GM19397 (cell line): Measurements from ENCODE around the gene PSMD6.

Experiments
- ATAC-seq: cut with Tn5 transposase; IDR thresholded peaks from one replicate; pipeline ENCODE4 v1.9.1; 2021; ENCODE audit warnings: mild to moderate bottlenecking, moderate library complexity; ENCODE audit not compliant: unreplicated experiment

The PSMD6 gene

DNA sequence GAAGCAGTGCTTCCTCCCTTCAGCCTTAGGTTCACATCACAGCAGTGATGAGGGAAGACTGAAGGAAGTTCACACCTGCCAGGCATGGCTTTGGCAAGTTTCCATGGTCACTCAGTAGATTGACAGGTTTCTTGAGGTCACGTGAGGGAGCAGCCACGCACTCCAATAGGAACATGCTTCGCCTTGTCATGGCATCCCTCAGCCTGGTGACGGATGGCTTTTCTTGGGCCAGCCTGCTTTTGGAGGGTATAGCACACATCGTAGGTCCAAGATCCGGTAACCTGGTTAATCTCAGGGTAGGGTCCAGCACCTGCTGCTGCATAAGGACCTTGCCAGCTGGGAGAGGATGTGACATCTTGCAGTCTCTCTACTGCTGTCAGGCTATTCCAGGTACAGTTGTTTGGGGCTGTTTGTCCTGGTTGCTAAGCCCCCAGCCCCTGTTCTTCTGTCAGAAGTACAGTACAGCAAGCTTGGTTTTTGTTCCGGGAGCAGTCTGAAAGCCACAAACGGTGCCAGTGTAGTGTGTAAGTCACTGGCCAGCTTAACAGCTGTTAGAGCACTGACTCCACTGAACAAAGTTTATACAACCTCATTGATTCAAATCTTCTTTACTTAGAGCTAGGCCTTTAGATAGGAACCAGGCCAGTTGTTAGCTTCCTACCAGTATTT is 42.3 kb downstream of the PSMD6 start:
- ATAC-seq: no peak

DNA sequence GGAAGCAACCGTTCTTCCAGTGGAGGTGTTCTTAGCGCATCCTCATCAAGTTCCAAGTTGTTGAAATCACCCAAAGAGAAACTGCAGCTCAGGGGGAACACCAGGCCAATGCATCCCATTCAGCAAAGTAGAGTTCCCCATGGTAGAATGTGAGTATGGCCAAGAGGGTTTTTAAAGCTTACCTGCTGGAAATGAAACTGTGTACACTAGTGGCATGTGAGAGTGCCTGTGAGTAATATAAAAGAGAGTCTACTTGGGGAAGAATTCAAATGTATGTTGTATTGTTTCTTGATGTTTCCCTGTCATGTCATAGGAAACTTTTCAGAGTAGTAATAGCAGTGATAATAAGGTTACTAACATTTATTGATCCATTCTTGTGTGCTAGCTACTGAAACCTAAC is 43.3 kb downstream of the PSMD6 start:
- no peak for ATAC-seq

DNA sequence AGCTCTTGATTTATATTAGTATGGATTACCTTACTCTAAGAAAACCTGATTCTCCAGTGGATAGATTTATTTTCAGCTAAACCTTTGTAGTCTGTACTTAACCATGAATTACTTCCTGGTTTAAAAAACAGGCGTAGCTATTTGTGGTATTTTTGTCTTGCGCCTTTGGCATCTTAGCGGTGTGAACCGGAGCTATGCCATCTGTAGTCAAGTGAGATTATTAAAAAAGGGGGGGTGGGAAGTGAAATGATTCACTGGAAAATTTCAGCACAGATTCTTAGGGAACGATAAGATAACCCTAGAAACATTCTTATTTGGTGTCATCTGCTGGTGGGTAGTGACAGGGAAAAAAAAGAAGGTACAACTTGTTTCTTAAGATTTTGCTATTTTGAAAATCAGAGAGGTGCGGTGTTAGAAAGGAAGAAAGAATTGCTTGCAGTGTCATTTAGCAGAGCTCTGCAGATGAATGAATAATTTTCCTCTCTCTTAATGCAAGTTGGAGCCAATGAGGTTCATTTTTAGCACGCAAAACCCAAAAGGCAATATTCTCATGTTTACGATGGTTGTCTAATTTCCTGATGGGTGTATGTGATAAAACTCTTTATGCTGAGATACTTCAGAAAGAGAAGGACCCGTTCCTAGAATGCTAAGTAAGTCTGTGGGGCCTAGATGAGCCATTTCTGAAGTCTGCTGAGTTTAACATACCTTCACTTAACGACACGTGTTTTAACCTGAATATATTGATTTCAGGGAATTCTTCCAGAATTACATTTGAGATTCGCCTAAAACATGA is 44.0 kb downstream of the PSMD6 start:
- ATAC-seq: no peak

- no peak for ATAC-seq
Observed at GRCh38 chr3:63977893-63978292, 45.4 kb downstream of the PSMD6 start.

GRCh38 chr3:63976872-63977200 is 46.5 kb downstream of the PSMD6 start:
- no peak for ATAC-seq

DNA sequence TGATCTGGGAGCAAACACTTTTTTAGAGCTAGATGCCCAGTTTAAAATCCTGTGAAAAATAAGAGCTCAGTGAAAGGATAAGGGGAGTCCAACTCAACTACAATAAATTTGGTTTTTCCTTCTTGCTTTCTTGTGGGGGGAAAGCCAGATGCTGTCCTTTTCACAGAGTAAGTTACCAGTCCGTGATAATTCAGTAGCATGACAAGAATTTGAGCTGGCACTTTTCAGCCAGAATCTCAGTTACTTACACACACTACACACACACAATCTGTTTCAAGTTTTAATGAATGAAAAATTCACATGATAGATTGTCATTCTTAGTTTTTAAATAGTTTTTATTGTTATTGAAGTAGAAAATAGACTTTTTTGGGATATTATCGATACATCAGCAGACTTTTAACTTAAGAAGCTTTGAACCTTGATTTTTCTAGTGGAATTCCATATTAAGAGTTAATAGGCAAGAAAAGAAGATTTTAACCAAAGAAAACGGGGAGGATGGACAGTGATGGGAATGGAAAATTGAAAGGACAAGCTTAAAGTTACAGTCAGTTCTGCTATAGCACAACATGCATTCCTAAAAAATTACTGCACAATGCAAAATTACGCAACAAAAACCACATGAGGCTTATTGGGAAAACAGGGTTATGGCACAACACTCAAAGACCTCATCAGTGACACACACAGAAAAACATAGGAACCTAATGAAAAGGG is 47.0 kb downstream of the PSMD6 start:
- no peak for ATAC-seq

DNA sequence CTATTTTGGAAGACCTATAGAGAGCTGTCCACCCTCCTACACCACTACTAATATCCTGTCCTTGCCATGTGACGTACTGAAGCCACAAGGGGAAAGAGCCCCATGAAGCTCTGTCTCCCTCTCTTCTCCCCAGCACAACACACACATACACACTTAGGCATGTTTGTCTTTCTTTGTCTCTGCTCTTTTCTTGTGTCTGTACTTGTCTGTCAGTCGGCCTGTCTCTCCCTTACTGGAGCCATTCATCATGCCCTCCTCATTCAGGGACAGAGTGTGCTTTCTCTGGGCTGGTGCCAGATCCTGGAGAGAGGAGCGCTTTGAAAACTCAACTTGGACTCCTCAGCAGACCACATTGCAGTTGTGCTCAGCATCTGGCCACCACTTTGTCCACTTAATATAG is 47.6 kb downstream of the PSMD6 start:
- ATAC-seq: no peak

DNA sequence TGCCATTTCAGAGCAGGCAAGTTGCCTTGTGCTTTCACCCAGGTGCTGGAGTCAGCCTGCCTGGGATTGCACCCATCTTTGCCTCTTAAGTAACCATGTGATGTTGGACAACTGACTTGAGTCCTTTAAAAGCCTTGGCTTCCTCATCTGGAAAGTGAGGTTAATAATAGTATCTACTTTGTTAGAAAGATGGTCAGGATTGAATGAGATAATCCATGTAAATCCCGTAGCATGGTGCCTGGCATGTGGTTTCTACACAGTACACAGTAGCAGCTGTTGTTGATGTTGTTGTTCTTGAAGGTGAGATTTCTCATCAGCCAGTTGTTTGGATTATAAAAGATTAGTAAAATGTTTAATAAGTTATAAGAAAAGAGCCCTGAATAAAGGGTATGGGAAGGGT is 48.8 kb downstream of the PSMD6 start:
- ATAC-seq: no peak

GRCh38 chr3:63973406-63973805 is 49.9 kb downstream of the PSMD6 start:
- ATAC-seq: no peak

DNA sequence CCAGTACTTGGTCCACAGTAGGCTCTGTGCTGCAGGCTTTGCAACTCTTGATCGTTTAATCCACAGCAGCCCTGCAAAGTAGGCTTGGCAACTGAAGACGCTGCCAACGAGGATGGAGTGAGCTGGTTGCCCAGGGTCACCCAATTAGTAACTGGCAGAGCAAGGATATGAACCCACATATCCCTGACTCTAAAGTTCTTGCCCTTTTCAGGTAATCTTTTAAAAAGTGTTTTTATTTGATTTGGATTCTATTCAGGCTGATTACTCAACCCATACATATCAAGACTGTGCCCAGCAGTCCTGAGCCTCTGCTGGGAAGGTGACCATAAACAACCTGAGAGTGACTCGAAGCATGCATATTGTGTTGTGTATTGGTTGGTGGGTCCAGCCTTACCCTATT is 50.3 kb downstream of the PSMD6 start:
- no peak for ATAC-seq

GRCh38 chr3:63972196-63972595 is 51.1 kb downstream of the PSMD6 start:
- ATAC-seq: no peak

GRCh38 chr3:63970631-63971475 is 52.4 kb downstream of the PSMD6 start:
- no peak for ATAC-seq

DNA sequence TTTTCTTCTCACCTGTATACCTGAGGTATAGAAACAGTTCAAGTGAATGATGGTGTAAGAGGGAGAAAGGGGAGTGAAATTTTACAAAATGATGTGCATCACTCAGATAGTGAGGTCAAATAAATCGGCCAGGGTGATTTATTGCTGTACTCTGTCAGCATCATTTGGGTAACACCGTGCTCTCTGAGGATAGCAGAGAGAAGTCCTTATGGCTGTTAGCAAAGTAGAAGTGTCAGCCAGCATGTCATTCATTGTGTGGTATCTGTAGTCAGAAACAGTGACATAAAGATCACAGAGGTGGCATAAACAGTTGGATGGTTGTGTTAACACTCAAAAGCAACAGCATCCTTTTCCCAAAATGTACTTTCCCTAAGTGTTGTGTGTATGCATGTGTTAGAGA is 53.4 kb downstream of the PSMD6 start:
- no peak for ATAC-seq

DNA sequence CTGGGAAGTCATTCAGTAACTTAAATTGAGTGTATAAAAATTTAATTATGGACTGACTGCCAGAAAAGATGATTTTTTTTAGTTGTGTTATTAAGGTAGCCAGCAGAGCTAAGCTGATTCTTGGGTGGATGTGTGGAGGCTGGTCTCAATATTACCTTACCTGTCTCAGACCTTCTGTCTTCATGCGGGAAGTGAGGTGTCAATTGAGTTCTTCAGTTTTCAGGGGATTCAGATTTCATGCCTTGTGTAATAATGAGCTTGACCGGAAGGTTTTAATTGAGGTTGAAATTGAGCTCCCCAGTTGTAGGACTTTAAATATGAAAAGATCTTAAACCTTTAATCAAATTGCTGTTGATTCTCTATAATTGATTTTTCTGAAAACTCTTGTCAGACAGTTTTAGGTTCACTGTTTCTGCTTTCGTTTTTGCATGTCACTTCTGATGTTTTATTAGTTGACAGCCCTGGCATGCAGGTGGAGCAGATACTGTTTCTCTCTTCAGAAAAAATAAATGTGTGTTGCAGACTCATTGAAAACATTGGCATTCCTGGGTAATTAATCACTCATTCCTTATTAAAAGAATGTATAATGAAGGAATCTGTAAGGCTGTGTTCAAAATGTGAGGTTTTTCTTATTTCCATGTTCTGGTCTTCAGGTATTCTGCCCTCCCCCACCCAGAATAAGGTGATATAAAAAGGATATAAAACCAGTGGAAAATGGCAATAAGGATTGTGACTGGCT is 54.5 kb downstream of the PSMD6 start:
- ATAC-seq: peak; percentile 22

DNA sequence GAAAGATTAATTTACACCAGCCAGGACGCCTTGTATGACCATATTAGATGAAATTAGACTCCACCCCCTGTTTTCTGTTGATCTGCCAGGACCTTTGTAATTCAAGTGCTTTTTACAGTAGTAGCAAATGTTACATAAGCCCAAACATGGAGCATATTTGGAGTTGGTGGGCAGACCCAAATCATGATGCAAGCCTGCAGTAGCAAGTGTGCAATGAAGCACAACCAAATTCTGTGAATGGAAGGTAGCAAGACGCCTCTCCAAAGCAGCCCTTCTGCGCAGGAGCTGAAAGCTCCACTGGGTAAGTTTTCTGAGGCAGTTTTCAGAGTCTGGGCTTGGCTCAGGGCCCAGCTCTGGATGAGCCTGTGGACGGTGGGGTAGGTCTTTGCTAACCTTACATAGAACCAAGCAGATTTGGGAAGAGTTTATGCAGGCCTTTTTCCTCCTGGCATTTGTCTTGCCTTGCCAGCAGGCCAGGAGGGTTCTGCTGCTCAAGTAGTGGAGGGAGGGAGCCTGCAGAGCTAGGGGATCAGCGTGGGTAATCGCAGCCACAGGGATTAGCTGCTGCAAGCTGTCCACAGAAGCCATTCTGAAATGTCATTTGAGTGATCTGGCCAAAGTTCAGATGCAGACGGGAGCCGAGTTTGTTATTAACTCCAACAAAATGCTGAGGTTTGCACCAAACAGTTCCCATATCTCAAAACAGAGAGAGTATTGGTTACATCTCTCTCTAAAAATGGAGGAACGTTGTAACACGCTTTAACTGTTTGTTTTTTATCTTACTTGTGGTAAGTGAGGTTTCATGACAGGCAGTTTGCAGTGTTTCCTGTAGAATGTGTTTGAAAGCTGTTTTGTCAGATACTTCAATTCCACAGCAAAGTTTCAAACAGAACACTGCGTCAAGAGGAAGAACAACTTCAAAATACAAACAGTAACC is 55.4 kb downstream of the PSMD6 start:
- ATAC-seq: peak; percentile 57

- no peak for ATAC-seq
Observed at GRCh38 chr3:63966871-63967270, 56.4 kb downstream of the PSMD6 start.

GRCh38 chr3:63966007-63966406 is 57.3 kb downstream of the PSMD6 start:
- ATAC-seq: no peak

DNA sequence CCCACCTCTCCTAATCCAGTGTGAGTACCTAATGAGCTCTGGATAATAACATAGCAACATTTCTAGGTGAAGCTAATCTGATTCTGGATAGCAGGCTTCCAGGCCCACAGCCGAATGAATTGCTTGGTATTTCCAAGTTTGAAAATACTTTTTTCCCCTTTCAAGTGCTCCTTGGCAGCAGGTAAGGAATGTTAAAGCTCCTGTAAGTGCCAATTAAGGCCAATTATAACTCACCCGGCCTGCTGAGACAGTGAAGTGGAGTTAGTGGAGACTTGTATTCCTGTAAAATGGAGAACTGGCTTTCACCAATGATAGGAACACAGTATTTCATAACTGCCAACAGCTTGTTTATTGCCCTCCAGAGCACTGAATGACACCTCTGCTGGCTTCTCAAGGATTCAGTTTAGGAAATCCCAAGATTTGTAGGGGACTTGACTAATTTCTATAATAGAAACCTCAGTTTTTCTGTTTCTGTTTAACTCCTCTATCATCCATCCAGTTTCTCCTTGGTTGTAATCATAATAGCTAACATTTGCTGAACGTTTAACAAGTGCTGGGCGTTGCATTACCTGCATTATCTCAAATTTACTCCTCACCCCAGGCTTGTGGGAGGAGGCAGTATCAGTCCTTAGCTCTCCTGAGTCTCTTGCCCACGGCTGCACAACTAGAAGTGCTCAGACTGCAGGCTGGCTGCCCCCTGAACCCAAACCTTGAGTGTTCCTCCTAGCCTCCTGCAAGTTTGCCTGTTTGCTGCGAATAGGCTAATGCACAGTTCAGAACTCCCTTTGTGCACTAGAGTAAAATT is 58.4 kb downstream of the PSMD6 start:
- no peak for ATAC-seq

- no peak for ATAC-seq
Observed at GRCh38 chr3:63963496-63963895, 59.8 kb downstream of the PSMD6 start.
